Measurements from ENCODE around the gene TMSB4X. TPM values are rescaled to one million over a fixed set of nuclear protein-coding genes. Genes with fewer than 3 reads are reported as not detected.

Gene TMSB4X
- total and polyA plus RNA-seq, 12 donors: 700 to 3,026 (median 889) TPM

DNA sequence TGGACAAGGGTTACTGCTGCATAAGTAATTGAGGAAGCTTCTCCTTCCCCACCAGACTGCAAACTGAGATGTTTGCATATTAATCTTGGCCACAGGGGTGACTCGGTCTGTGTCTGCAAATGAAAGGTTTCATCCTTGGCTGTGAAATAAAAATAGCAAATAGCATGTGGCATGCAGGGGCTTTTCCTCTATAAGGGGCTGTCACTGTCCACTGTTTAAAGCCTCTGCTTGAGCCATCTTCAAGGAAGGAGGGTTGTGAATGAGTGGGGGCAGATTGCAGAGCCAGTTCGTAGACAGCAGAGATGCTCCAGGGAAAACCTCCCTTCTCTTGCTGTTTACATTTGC, 33.3 kb downstream of the TMSB4X start:
- WGBS, 2 donors: 56 to 61% methylated on average over 2 of the region's 2 CpGs
- ATAC-seq (no peak), DNase-seq (no peak)
- intact Hi-C loops (cut with DNase I): no loop called here
- Histone ChIP-seq H3K9me3 (no peaks in the 10 kb centered on the region), H3K4me3 (no peak overlapping the region), H3K27me3 (peaks cover 0 to 42% (median 0%) of the 10 kb centered on the region in 7 donors), H3K36me3 (no peaks in the 10 kb centered on the region), H3K4me1 (peaks cover 0 to 47% (median 13%) of the 10 kb centered on the region in 9 donors), H3K27ac (peak overlapping the region in 4 of 10 donors; percentile 15 to 77 (median 26))
- TF ChIP-seq CTCF (IDR thresholded peaks at IDR 0.05): no peak

- H3K4me1 ChIP-seq: peaks cover 0 to 54% (median 17%) of the 10 kb centered on the region in 9 donors
- H3K27ac ChIP-seq: peak overlapping the region in 2 of 10 donors; percentile 21 to 36
- no peak for DNase-seq
- 96 to 98% methylated on average over 3 of the region's 3 CpGs for WGBS, 2 donors
- intact Hi-C loops (cut with DNase I): no loop called here
- H3K27me3 ChIP-seq: peaks cover 0 to 42% (median 0%) of the 10 kb centered on the region in 7 donors
- no peaks in the 10 kb centered on the region for H3K36me3 ChIP-seq
- no peak overlapping the region for H3K4me3 ChIP-seq
- H3K9me3 ChIP-seq: no peaks in the 10 kb centered on the region
- ATAC-seq: no peak
- TF ChIP-seq CTCF (IDR thresholded peaks at IDR 0.05): no peak
These were observed 33.9 kb downstream of the TMSB4X start for GRCh38 chrX:13008851-13009250.

GRCh38 chrX:13009273-13009672, 34.4 kb downstream of the TMSB4X start:
- Histone ChIP-seq H3K27ac (peak overlapping the region in 1 of 10 donors; percentile 36), H3K27me3 (peaks cover 0 to 42% (median 0%) of the 10 kb centered on the region in 7 donors), H3K36me3 (no peaks in the 10 kb centered on the region), H3K4me3 (no peak overlapping the region), H3K9me3 (no peaks in the 10 kb centered on the region), H3K4me1 (peaks cover 0 to 59% (median 21%) of the 10 kb centered on the region in 9 donors)
- TF ChIP-seq CTCF (IDR thresholded peaks at IDR 0.05): no peak
- DNase-seq: no peak
- no peak for ATAC-seq
- 63 to 66% methylated on average over 3 of the region's 3 CpGs for WGBS, 2 donors
- intact Hi-C loops (cut with DNase I): no loop called here

DNA sequence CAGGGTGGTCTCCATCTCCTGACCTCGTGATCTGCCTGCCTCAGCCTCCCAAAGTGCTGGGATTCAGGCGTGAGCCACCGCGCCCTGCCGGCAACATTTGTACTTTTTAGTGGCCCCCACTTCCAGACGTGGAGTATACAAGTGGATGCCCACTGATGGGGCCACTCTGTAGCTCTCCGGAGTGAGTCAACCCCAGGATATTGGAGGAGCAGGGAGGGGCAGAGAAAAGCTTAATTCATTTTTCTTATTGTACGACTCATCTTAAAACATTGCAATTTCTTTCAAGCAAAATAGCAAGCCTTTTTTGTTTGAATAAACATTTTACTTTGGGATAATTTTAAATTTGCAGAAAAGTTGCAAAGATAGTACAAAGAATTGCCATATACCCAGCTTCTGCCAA, 34.9 kb downstream of the TMSB4X start:
- H3K9me3 ChIP-seq: no peaks in the 10 kb centered on the region
- peak overlapping the region in 1 of 10 donors; percentile 1 for H3K4me3 ChIP-seq
- no peak for DNase-seq
- peaks cover 0 to 64% (median 25%) of the 10 kb centered on the region in 9 donors for H3K4me1 ChIP-seq
- WGBS, 2 donors: 94 to 95% methylated on average over 8 of the region's 8 CpGs
- H3K27ac ChIP-seq: no peak overlapping the region
- no peak for ATAC-seq
- H3K36me3 ChIP-seq: no peaks in the 10 kb centered on the region
- intact Hi-C loops (cut with DNase I): no loop called here
- TF ChIP-seq CTCF (IDR thresholded peaks at IDR 0.05): no peak
- peaks cover 0 to 42% (median 0%) of the 10 kb centered on the region in 7 donors for H3K27me3 ChIP-seq
